HEK293 (cell line): ENCODE measurements around the gene WDR86.

Experiments
- FEZF1 ChIP-seq: fragments of 450-650 bp; formaldehyde crosslinking; IDR thresholded peaks from 2 replicates; pipeline ENCODE4 v1.5.1; 2016; ENCODE audit warnings: missing biosample characterization, missing genetic modification characterization
- GLI2 ChIP-seq: fragments of 450-650 bp; formaldehyde crosslinking; IDR thresholded peaks from 2 replicates; pipeline ENCODE4; 2017; ENCODE audit warnings: missing biosample characterization, missing genetic modification characterization, low read depth, borderline replicate concordance
- GLI4 ChIP-seq: fragments of 450-650 bp; formaldehyde crosslinking; IDR thresholded peaks from 2 replicates; pipeline ENCODE4 v1.5.1; 2016; ENCODE audit warnings: missing biosample characterization, missing genetic modification characterization
- KLF10 ChIP-seq: fragments of 450-650 bp; IDR thresholded peaks from 2 replicates; pipeline ENCODE4 v1.5.1; 2018; ENCODE audit warnings: missing biosample characterization, mild to moderate bottlenecking, missing genetic modification characterization
- MZF1 ChIP-seq: fragments of 450-650 bp; formaldehyde crosslinking; IDR thresholded peaks from 2 replicates; pipeline ENCODE4 v1.5.1; 2017; ENCODE audit warnings: missing biosample characterization, missing genetic modification characterization, borderline replicate concordance
- OVOL3 ChIP-seq: fragments of 450-650 bp; formaldehyde crosslinking; IDR thresholded peaks from 2 replicates; pipeline ENCODE4 v1.5.1; 2016; ENCODE audit warnings: missing biosample characterization, missing genetic modification characterization
- SALL2 ChIP-seq: fragments of 450-650 bp; formaldehyde crosslinking; IDR thresholded peaks from 2 replicates; pipeline ENCODE4 v1.5.0; 2017; ENCODE audit warnings: missing biosample characterization, mild to moderate bottlenecking, missing genetic modification characterization, borderline replicate concordance
- ZFP37 ChIP-seq: fragments of 450-650 bp; formaldehyde crosslinking; IDR thresholded peaks from 2 replicates; pipeline ENCODE4 v1.5.1; 2016; ENCODE audit warnings: missing biosample characterization, missing genetic modification characterization
- ZNF140 ChIP-seq: fragments of 450-650 bp; formaldehyde crosslinking; IDR thresholded peaks from 2 replicates; pipeline ENCODE4 v1.5.1; 2016; ENCODE audit warnings: missing biosample characterization, missing genetic modification characterization
- ZNF146 ChIP-seq: fragments of 450-650 bp; formaldehyde crosslinking; IDR thresholded peaks from 2 replicates; pipeline ENCODE4 v1.5.1; 2016; ENCODE audit warnings: missing biosample characterization, missing genetic modification characterization
- ZNF175 ChIP-seq: fragments of 450-650 bp; formaldehyde crosslinking; IDR thresholded peaks from 2 replicates; pipeline ENCODE4 v1.5.1; 2016; ENCODE audit warnings: missing biosample characterization, missing genetic modification characterization
- ZNF211 ChIP-seq: fragments of 450-650 bp; formaldehyde crosslinking; IDR thresholded peaks from 2 replicates; pipeline ENCODE4 v1.5.1; 2016; ENCODE audit warnings: low read depth, missing biosample characterization, missing genetic modification characterization
- ZNF23 ChIP-seq: fragments of 450-650 bp; formaldehyde crosslinking; IDR thresholded peaks from 2 replicates; pipeline ENCODE4 v1.5.1; 2016; ENCODE audit warnings: missing biosample characterization, missing genetic modification characterization, borderline replicate concordance
- ZNF266 ChIP-seq: fragments of 450-650 bp; formaldehyde crosslinking; IDR thresholded peaks from 2 replicates; pipeline ENCODE4 v1.5.1; 2016; ENCODE audit warnings: missing biosample characterization, missing genetic modification characterization, low read depth
- ZNF311 ChIP-seq: fragments of 450-650 bp; formaldehyde crosslinking; IDR thresholded peaks from 2 replicates; pipeline ENCODE4 v1.5.1; 2017; ENCODE audit warnings: missing biosample characterization, missing genetic modification characterization, borderline replicate concordance
- ZNF555 ChIP-seq: fragments of 450-650 bp; formaldehyde crosslinking; conservative IDR thresholded peaks from 2 replicates; pipeline ENCODE4 v1.5.1; 2017; ENCODE audit warnings: missing biosample characterization, mild to moderate bottlenecking, missing genetic modification characterization, inconsistent platforms
- ZNF560 ChIP-seq: fragments of 450-650 bp; formaldehyde crosslinking; IDR thresholded peaks from 2 replicates; pipeline ENCODE4 v1.5.1; 2017; ENCODE audit warnings: missing biosample characterization, missing genetic modification characterization, borderline replicate concordance
- ZNF621 ChIP-seq: fragments of 450-650 bp; formaldehyde crosslinking; IDR thresholded peaks from 2 replicates; pipeline ENCODE4 v1.5.1; 2017; ENCODE audit warnings: missing biosample characterization, missing genetic modification characterization
- ZNF624 ChIP-seq: fragments of 450-650 bp; formaldehyde crosslinking; IDR thresholded peaks from 2 replicates; pipeline ENCODE4 v1.5.1; 2017; ENCODE audit warnings: missing biosample characterization, missing genetic modification characterization
- ZNF629 ChIP-seq: fragments of 450-650 bp; formaldehyde crosslinking; IDR thresholded peaks from 2 replicates; pipeline ENCODE4 v1.5.1; 2017; ENCODE audit warnings: missing biosample characterization, missing genetic modification characterization
- ZNF654 ChIP-seq: fragments of 450-650 bp; formaldehyde crosslinking; IDR thresholded peaks from 2 replicates; pipeline ENCODE4 v1.5.1; 2016; ENCODE audit warnings: low read depth, missing biosample characterization, missing genetic modification characterization
- ZNF701 ChIP-seq: fragments of 450-650 bp; formaldehyde crosslinking; IDR thresholded peaks from 2 replicates; pipeline ENCODE4 v1.5.1; 2016; ENCODE audit warnings: missing biosample characterization, missing genetic modification characterization
- ZNF785 ChIP-seq: fragments of 450-650 bp; formaldehyde crosslinking; IDR thresholded peaks from 2 replicates; pipeline ENCODE4 v1.5.1; 2016; ENCODE audit warnings: missing biosample characterization, missing genetic modification characterization
- ZSCAN16 ChIP-seq: fragments of 450-650 bp; formaldehyde crosslinking; IDR thresholded peaks from 2 replicates; pipeline ENCODE4 v1.5.1; 2016; ENCODE audit warnings: missing biosample characterization, missing genetic modification characterization
- TF ChIP-seq, protein P1 (sequence below): fragments of 450-650 bp; formaldehyde crosslinking; IDR thresholded peaks from 2 replicates; pipeline ENCODE4 v1.5.1; 2016; ENCODE audit warnings: missing biosample characterization, missing genetic modification characterization
- TF ChIP-seq, protein P2 (sequence below): fragments of 450-650 bp; formaldehyde crosslinking; IDR thresholded peaks from 2 replicates; pipeline ENCODE4; 2016; ENCODE audit warnings: missing biosample characterization, missing genetic modification characterization
- TF ChIP-seq, protein P3 (sequence below): fragments of 450-650 bp; formaldehyde crosslinking; IDR thresholded peaks from 2 replicates; pipeline ENCODE4 v1.5.1; 2016; ENCODE audit warnings: missing biosample characterization, missing genetic modification characterization, borderline replicate concordance
- TF ChIP-seq, protein P4 (sequence below): fragments of 450-650 bp; formaldehyde crosslinking; IDR thresholded peaks from 2 replicates; pipeline ENCODE4 v1.5.1; 2016; ENCODE audit warnings: missing biosample characterization, missing genetic modification characterization
- TF ChIP-seq, protein P5 (sequence below): fragments of 450-650 bp; formaldehyde crosslinking; IDR thresholded peaks from 2 replicates; pipeline ENCODE4 v1.5.1; 2016; ENCODE audit warnings: missing biosample characterization, missing genetic modification characterization

Gene WDR86

DNA sequence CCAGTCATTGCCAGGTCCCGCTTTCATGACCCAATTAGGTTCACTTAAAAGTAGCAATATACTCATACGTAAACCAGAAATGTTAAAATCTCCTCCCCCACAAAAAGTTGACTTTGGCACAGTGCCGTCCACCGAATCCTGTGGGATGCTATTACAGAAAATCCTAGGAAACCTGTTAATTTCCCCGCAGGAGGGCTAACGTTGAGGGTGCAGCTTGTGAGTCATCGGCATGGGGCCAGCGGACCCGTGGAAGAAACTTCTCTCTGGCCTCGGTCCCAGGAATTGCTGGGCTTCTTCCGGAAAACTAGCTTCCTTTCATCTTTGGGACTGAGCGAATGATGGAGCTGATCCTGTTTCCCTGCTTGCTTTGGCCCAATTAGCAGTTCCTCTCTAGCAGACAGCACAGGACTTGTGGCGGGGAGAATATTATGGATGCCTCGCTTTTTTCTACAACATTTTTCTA is 16.6 kb upstream of the WDR86 start (continued):
- TF ChIP-seq ZNF23 (no peak), ZFP37 (tag by site-specific recombination) (no peak), ZNF629 (tag by site-specific recombination) (peak; percentile 95), ZNF555 (tag by site-specific recombination) (no peak), ZNF701 (tag by site-specific recombination) (no peak), MZF1 (tag by site-specific recombination) (peak; percentile 78; the same call in 1 of the 2 replicates), GLI2 (tag by site-specific recombination) (no peak; the same call in 1 of the 2 replicates), ZNF560 (tag by site-specific recombination) (no peak), FEZF1 (tag by site-specific recombination) (peak; percentile 81), ZNF621 (tag by site-specific recombination) (no peak), ZNF624 (tag by site-specific recombination) (no peak), ZNF146 (tag by site-specific recombination) (no peak), ZNF211 (no peak), ZNF311 (no peak), ZNF266 (tag by site-specific recombination) (no peak), ZNF140 (tag by site-specific recombination) (no peak), KLF10 (tag by site-specific recombination) (peak; percentile 81), GLI4 (no peak), ZNF175 (no peak), SALL2 (no peak), ZNF654 (tag by site-specific recombination) (no peak), ZSCAN16 (no peak), OVOL3 (0 out of 2 replicates have a peak, but pooled peaks have one; percentile 62), ZNF785 (tag by site-specific recombination) (no peak)
- TF ChIP-seq, protein P1, sequence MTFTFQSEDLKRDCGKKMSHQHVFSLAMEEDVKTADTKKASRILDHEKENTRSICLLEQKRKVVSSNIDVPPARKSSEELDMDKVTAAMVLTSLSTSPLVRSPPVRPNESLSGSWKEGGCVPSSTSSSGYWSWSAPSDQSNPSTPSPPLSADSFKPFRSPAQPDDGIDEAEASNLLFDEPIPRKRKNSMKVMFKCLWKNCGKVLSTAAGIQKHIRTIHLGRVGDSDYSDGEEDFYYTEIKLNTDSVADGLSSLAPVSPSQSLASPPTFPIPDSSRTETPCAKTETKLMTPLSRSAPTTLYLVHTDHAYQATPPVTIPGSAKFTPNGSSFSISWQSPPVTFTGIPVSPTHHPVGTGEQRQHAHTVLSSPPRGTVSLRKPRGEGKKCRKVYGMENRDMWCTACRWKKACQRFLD (tag by site-specific recombination) = no peak
- TF ChIP-seq, protein P2, sequence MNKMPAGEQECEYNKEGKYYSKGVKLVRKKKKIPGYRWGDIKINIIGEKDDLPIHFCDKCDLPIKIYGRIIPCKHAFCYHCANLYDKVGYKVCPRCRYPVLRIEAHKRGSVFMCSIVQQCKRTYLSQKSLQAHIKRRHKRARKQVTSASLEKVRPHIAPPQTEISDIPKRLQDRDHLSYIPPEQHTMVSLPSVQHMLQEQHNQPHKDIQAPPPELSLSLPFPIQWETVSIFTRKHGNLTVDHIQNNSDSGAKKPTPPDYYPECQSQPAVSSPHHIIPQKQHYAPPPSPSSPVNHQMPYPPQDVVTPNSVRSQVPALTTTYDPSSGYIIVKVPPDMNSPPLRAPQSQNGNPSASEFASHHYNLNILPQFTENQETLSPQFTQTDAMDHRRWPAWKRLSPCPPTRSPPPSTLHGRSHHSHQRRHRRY = no peak
- TF ChIP-seq, protein P3, sequence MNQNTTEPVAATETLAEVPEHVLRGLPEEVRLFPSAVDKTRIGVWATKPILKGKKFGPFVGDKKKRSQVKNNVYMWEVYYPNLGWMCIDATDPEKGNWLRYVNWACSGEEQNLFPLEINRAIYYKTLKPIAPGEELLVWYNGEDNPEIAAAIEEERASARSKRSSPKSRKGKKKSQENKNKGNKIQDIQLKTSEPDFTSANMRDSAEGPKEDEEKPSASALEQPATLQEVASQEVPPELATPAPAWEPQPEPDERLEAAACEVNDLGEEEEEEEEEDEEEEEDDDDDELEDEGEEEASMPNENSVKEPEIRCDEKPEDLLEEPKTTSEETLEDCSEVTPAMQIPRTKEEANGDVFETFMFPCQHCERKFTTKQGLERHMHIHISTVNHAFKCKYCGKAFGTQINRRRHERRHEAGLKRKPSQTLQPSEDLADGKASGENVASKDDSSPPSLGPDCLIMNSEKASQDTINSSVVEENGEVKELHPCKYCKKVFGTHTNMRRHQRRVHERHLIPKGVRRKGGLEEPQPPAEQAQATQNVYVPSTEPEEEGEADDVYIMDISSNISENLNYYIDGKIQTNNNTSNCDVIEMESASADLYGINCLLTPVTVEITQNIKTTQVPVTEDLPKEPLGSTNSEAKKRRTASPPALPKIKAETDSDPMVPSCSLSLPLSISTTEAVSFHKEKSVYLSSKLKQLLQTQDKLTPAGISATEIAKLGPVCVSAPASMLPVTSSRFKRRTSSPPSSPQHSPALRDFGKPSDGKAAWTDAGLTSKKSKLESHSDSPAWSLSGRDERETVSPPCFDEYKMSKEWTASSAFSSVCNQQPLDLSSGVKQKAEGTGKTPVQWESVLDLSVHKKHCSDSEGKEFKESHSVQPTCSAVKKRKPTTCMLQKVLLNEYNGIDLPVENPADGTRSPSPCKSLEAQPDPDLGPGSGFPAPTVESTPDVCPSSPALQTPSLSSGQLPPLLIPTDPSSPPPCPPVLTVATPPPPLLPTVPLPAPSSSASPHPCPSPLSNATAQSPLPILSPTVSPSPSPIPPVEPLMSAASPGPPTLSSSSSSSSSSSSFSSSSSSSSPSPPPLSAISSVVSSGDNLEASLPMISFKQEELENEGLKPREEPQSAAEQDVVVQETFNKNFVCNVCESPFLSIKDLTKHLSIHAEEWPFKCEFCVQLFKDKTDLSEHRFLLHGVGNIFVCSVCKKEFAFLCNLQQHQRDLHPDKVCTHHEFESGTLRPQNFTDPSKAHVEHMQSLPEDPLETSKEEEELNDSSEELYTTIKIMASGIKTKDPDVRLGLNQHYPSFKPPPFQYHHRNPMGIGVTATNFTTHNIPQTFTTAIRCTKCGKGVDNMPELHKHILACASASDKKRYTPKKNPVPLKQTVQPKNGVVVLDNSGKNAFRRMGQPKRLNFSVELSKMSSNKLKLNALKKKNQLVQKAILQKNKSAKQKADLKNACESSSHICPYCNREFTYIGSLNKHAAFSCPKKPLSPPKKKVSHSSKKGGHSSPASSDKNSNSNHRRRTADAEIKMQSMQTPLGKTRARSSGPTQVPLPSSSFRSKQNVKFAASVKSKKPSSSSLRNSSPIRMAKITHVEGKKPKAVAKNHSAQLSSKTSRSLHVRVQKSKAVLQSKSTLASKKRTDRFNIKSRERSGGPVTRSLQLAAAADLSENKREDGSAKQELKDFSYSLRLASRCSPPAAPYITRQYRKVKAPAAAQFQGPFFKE = no peak
- TF ChIP-seq, protein P4, sequence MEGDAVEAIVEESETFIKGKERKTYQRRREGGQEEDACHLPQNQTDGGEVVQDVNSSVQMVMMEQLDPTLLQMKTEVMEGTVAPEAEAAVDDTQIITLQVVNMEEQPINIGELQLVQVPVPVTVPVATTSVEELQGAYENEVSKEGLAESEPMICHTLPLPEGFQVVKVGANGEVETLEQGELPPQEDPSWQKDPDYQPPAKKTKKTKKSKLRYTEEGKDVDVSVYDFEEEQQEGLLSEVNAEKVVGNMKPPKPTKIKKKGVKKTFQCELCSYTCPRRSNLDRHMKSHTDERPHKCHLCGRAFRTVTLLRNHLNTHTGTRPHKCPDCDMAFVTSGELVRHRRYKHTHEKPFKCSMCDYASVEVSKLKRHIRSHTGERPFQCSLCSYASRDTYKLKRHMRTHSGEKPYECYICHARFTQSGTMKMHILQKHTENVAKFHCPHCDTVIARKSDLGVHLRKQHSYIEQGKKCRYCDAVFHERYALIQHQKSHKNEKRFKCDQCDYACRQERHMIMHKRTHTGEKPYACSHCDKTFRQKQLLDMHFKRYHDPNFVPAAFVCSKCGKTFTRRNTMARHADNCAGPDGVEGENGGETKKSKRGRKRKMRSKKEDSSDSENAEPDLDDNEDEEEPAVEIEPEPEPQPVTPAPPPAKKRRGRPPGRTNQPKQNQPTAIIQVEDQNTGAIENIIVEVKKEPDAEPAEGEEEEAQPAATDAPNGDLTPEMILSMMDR (tag by site-specific recombination) = no peak
- TF ChIP-seq, protein P5, sequence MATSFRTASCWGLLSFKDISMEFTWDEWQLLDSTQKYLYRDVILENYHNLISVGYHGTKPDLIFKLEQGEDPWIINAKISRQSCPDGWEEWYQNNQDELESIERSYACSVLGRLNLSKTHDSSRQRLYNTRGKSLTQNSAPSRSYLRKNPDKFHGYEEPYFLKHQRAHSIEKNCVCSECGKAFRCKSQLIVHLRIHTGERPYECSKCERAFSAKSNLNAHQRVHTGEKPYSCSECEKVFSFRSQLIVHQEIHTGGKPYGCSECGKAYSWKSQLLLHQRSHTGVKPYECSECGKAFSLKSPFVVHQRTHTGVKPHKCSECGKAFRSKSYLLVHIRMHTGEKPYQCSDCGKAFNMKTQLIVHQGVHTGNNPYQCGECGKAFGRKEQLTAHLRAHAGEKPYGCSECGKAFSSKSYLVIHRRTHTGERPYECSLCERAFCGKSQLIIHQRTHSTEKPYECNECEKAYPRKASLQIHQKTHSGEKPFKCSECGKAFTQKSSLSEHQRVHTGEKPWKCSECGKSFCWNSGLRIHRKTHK (tag by site-specific recombination) = no peak
